HG02610 (cell line): ENCODE data around the gene ARAF.
"Not testable (repeated sequence)": the region's sequence is repeated elsewhere in the genome, so short reads cannot be mapped to it uniquely, and the experiment has no call there.

Experiments
- ATAC-seq: cut with Tn5 transposase; IDR thresholded peaks from one replicate; pipeline ENCODE4 v1.9.1; 2021; ENCODE audit warnings: mild to moderate bottlenecking, moderate library complexity; ENCODE audit not compliant: unreplicated experiment

ARAF gene

GRCh38 chrX:47584714-47585113 lies 23.7 kb downstream of the ARAF start:
- ATAC-seq, result no peak

- no peak for ATAC-seq
Observed at GRCh38 chrX:47585273-47585672, 24.3 kb downstream of the ARAF start.

- no peak for ATAC-seq
Observed at GRCh38 chrX:47586043-47586787, 25.2 kb downstream of the ARAF start.

DNA sequence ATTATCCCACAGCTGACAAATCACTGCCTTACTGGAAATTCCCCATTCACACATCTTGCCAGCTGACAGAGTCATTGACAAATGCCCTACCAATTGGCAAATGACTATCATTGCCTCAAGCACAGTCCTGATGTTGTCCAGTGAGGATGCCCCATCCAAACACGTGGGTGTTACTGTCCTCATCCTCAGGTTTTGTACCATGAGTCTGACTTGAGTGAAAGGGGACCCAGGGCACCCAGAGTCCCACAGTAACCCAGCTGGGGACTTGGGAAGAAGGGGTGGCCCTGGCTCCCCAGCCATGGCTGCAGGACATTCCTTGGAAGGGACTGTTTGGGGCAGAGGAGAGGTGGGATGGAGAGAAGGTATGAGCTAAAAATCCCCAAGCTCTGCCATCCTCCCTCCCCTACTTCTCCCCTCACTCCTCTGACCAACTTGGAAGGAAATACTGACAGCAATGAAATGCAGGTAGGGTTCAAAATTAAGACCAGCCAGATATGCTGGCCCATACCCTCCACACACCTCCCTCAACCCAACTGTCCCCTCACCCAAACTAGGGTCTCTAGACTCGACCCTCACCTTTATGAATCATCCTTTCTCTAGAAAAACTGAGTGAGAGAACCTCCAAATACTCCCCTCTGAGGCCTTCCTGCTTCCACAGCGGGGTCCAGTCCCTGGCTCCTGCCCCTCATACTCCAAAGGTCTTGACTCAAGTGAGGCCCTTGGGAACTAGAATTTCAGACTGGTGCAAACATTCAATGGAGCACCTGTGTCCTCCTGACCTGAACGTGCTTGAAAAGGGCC lies 26.3 kb downstream of the ARAF start:
- ATAC-seq, result no peak

DNA sequence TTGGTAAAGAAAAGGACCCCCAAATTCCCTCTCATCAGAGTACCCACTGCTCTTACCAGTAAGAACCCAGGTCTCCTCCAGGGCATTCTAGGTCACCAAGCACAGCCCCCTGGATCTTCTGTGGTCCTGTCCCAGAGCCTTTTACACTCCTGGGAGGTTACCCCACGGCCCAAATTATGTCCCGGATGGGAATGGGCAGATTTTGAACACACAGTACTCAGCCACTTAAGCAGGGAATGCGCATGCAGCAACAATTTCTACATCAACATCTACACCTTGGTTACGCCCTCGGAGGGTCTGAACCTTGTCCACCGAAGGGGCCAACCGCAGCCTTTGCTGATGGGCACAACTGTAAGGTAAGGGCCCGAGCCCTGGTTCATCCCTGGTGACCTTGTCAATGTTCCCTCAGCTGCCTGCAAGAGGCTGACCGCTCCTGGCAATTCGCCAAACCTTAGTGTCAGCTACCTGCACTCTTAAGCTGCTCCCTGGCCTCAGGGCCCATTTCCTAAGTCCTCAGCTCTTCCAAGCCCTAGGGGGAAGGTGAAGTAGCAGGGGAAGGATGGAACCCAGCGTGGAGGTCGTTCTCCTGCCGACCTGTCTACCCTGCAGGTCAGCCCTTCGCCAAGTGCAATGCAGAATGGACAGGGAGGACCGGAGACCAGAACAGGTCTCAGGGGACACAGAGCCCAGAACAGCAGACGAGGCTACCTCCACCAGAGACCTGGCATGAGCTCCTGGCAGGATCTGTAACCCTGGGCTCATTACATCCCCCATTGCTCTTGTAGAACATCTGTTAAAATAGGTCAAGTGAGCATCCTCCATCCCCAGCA lies 27.1 kb downstream of the ARAF start:
- no peak for ATAC-seq

DNA sequence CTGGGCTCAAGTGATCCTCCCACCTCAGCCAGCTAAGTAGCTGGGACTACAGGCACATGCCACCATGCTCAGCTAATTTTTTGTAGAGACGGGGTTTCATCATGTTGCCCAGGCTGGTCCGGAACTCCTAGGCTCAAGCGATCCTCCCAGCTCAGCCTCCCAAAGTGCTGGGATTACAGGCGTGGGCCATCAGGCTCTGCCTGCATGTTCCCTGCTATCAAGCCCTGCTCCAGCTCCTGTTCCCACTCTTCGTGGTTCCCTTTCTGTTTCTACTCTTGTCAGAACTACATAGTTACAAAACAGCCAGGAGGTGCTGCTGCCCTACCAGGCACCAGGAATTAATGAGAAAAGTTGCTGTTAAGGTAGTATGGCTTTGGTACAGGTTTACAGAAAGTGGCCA lies 30.0 kb downstream of the ARAF start:
- ATAC-seq, result no peak

DNA sequence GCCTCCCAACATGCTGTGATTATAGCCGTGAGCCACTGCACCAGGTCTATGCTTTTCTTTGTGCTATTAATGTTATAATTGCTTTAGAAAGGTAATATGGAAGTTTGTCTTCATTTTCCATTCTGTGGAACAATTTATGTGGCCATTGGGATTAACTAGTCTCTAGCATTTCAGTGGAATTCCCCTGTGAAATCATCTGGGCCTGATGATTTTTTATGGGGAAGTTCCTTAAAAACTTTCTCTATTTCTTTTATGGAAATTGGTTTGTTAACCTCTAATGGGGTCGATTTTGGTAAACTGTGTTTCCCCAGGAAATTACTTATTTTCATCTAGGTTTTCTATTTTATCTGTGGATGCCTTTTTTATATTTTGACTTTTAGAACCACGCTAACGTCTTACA lies 32.5 kb downstream of the ARAF start:
- ATAC-seq, result no peak

- no peak for ATAC-seq
Observed at GRCh38 chrX:47595716-47596251, 34.8 kb downstream of the ARAF start.

- no peak for ATAC-seq
Observed at GRCh38 chrX:47596256-47596655, 35.3 kb downstream of the ARAF start.

DNA sequence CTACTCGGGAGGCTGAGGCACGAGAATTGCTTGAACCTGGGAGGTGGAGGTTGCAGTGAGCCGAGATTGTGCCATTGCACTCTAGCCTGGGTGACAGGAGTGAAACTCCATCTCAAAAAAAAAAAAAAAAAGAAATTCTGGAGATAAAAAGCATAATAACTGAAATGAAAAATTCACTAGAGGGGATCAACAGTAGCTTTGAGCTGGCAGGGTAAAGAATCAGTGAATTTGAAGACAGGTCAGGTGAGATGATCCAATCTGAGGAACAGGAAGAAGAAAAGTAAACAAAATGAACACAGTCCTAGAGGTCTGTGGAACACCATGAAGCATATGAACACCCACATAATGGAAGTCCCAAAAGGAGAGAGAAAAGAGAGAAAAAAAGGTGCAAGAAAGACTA lies 36.2 kb downstream of the ARAF start:
- ATAC-seq, result no peak

DNA sequence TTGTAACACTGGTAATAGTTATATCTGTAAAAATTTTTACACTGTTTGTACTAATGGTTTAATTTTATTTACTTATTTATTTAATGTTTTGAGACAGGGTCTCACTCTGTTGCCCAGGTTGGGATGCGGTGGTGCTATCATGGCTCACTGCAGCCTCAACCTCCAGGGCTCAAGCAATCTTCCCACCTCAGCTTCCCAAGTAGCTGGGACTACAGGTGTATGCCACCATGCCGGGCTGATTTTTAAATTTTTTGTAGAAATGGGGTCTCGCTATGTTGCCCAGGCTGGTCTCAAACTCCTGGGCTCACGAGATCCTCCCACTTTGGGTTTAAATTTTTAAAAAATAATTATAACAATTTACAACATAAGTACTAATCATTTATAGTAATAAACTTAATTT lies 42.1 kb downstream of the ARAF start:
- ATAC-seq, result not testable (repeated sequence)

GRCh38 chrX:47605024-47605423 lies 44.0 kb downstream of the ARAF start:
- no peak for ATAC-seq

GRCh38 chrX:47607091-47607490 lies 46.1 kb downstream of the ARAF start:
- ATAC-seq, result no peak

DNA sequence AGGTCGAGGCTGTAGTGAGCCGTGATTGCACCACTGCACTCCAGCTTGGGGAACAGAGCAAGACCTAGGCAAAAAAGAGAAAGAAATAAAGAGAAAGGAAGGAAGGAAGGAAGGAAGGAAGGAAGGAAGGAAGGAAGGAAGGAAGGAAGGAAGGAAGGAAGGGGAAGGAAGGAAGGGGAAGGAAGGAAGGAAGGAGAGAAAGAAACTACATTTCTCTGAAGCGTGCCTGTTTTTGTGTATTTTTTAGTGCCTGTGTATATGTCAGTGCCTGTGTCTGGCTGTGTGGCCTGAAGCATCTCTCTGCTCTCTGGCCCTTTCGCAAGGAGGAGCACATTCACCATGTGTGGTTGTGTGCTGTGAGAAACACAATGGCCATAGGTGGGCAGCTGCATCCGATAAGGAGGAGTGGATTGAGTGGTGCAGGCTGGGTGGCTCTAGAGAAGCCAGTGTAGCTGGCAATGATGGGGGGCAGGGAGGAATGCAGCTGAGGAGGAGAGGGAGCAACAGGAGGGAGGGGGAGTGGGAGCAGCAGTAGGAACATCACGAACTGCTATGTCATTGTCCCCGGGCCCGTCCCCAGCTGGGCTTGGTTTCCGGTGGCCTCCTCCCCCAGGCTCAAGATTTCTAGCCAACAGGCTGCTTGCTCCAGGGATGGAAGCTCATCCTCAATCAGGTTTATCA lies 47.3 kb downstream of the ARAF start:
- no peak for ATAC-seq

DNA sequence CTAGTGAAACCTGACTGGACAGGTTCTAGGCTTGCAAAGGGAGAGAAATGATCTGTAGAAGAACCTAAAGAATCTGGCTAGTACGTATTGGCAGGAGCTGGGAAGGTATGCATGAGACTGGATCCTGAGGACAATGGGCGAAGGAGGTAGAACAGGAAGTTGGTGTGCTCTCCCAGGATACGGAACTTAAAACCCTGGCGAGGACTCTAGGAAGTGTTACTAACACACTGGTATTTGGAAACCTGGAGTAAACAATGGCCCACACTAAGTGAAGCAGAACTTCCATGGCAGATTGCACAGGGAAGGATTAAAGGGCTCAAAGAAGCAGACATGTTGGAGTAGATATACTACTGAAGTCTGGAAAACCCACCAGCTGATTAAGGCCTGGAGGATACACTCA lies 49.5 kb downstream of the ARAF start:
- ATAC-seq, result no peak

DNA sequence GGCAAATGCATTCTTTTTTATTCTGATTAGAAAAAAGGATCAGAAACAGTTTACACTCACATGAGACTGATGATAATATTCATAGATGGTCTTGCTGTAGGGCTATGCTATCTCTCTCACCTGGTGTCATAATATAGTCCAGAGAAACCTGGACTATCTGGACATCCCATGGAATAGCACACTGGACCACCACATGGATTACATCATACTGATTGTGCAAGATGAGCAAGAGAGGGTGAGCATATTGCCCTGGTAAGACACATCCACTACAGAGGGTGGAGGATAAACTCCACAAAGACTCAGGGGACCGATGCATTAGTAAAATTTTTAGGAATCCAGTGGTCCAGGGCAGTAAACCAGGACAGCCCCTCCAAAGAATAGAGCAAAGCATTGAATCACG lies 50.5 kb downstream of the ARAF start:
- no peak for ATAC-seq

- no peak for ATAC-seq
Observed at GRCh38 chrX:47611926-47612325, 50.9 kb downstream of the ARAF start.

GRCh38 chrX:47612418-47612817 lies 51.4 kb downstream of the ARAF start:
- no peak for ATAC-seq

- ATAC-seq, result no peak
Observed at GRCh38 chrX:47613082-47613481, 52.1 kb downstream of the ARAF start.

GRCh38 chrX:47614618-47615017 lies 53.6 kb downstream of the ARAF start:
- ATAC-seq, result no peak
